ENCODE measurements around the gene GADD45GIP1. TPM values are rescaled to one million over a fixed set of nuclear protein-coding genes. Genes with fewer than 3 reads are reported as not detected.

Gene GADD45GIP1
- total RNA-seq, 1 experiment from 2014 or later: 54.0 TPM

- DNase-seq (ENCODE audit: low read depth): no peak
Observed at GRCh38 chr19:12912571-12912970, 44.5 kb downstream of the GADD45GIP1 start.

- no peak for DNase-seq (ENCODE audit: low read depth)
Observed at GRCh38 chr19:12907166-12907565, 49.9 kb downstream of the GADD45GIP1 start.

Other genes starting within 250 kb of the GADD45GIP1 start
- 32.3 and 40.2 TPM in 2 replicates for gene TNPO2, start 233.3 kb downstream of the GADD45GIP1 start, total RNA-seq (2014; rRNA removed; shearing (Covaris generic))
- 272 and 329 TPM in 2 replicates for gene TRIR, start 222.5 kb downstream of the GADD45GIP1 start, total RNA-seq (2014; rRNA removed; shearing (Covaris generic))
- gene GET3, start 219.7 kb downstream of the GADD45GIP1 start, total RNA-seq (2014; rRNA removed; shearing (Covaris generic)): 112 and 114 TPM in 2 replicates
- not detected in 2 replicates for gene BEST2, start 205.4 kb downstream of the GADD45GIP1 start, total RNA-seq (2014; rRNA removed; shearing (Covaris generic))
- 7.2 and 8.4 TPM in 2 replicates for gene HOOK2, start 181.7 kb downstream of the GADD45GIP1 start, total RNA-seq (2014; rRNA removed; shearing (Covaris generic))
- gene JUNB, start 165.7 kb downstream of the GADD45GIP1 start, total RNA-seq (2014; rRNA removed; shearing (Covaris generic)): 68.3 and 92.5 TPM in 2 replicates
- gene PRDX2, start 155.4 kb downstream of the GADD45GIP1 start, total RNA-seq (2014; rRNA removed; shearing (Covaris generic)): 178 and 300 TPM in 2 replicates
- not detected in 2 replicates for gene THSD8, start 155.2 kb downstream of the GADD45GIP1 start, total RNA-seq (2014; rRNA removed; shearing (Covaris generic))
- gene RNASEH2A, start 150.6 kb downstream of the GADD45GIP1 start, total RNA-seq (2014; rRNA removed; shearing (Covaris generic)): 50.4 and 62.8 TPM in 2 replicates
- 0.52 TPM in 1 of 2 replicates, not detected in the other for gene RTBDN, start 122.6 kb downstream of the GADD45GIP1 start, total RNA-seq (2014; rRNA removed; shearing (Covaris generic))
- 0.10 and 0.12 TPM in 2 replicates for gene MAST1, start 118.7 kb downstream of the GADD45GIP1 start, total RNA-seq (2014; rRNA removed; shearing (Covaris generic))
- gene DNASE2, start 75.8 kb downstream of the GADD45GIP1 start, total RNA-seq (2014; rRNA removed; shearing (Covaris generic)): 61.0 and 62.4 TPM in 2 replicates
- not detected in 2 replicates for gene KLF1, start 70.0 kb downstream of the GADD45GIP1 start, total RNA-seq (2014; rRNA removed; shearing (Covaris generic))
- 27.2 and 27.5 TPM in 2 replicates for gene GCDH, start 66.1 kb downstream of the GADD45GIP1 start, total RNA-seq (2014; rRNA removed; shearing (Covaris generic))
- 0.20 and 0.34 TPM in 2 replicates for gene SYCE2, start 37.9 kb downstream of the GADD45GIP1 start, total RNA-seq (2014; rRNA removed; shearing (Covaris generic))
- 67.2 and 86.6 TPM in 2 replicates for gene FARSA, start 23.5 kb downstream of the GADD45GIP1 start, total RNA-seq (2014; rRNA removed; shearing (Covaris generic))
- gene CALR, start 18.6 kb downstream of the GADD45GIP1 start, total RNA-seq (2014; rRNA removed; shearing (Covaris generic)): 2,061 and 2,975 TPM in 2 replicates
- gene RAD23A, start 11.4 kb downstream of the GADD45GIP1 start, total RNA-seq (2014; rRNA removed; shearing (Covaris generic)): 156 and 205 TPM in 2 replicates
- 0.62 TPM in 1 of 2 replicates, not detected in the other for gene DAND5, start 12.4 kb upstream of the GADD45GIP1 start, total RNA-seq (2014; rRNA removed; shearing (Covaris generic))
- gene NFIX, start 38.3 kb upstream of the GADD45GIP1 start, total RNA-seq (2014; rRNA removed; shearing (Covaris generic)): 38.5 and 52.0 TPM in 2 replicates
- gene LYL1, start 145.6 kb upstream of the GADD45GIP1 start, total RNA-seq (2014; rRNA removed; shearing (Covaris generic)): not detected in 2 replicates
- 19.9 and 23.0 TPM in 2 replicates for gene TRMT1, start 159.5 kb upstream of the GADD45GIP1 start, total RNA-seq (2014; rRNA removed; shearing (Covaris generic))
- 48.1 and 126 TPM in 2 replicates for gene NACC1, start 161.0 kb upstream of the GADD45GIP1 start, total RNA-seq (2014; rRNA removed; shearing (Covaris generic))
- 122 and 124 TPM in 2 replicates for gene STX10, start 193.2 kb upstream of the GADD45GIP1 start, total RNA-seq (2014; rRNA removed; shearing (Covaris generic))
- 16.6 and 33.0 TPM in 2 replicates for gene IER2, start 193.2 kb upstream of the GADD45GIP1 start, total RNA-seq (2014; rRNA removed; shearing (Covaris generic))

All from M059J (cell line).